ENCODE measurements around the gene BHLHA15. TPM values are rescaled to one million over a fixed set of nuclear protein-coding genes. Genes with fewer than 3 reads are reported as not detected.

BHLHA15 gene
- total RNA-seq, 2 donors from 2014 or later: not detected

DNA sequence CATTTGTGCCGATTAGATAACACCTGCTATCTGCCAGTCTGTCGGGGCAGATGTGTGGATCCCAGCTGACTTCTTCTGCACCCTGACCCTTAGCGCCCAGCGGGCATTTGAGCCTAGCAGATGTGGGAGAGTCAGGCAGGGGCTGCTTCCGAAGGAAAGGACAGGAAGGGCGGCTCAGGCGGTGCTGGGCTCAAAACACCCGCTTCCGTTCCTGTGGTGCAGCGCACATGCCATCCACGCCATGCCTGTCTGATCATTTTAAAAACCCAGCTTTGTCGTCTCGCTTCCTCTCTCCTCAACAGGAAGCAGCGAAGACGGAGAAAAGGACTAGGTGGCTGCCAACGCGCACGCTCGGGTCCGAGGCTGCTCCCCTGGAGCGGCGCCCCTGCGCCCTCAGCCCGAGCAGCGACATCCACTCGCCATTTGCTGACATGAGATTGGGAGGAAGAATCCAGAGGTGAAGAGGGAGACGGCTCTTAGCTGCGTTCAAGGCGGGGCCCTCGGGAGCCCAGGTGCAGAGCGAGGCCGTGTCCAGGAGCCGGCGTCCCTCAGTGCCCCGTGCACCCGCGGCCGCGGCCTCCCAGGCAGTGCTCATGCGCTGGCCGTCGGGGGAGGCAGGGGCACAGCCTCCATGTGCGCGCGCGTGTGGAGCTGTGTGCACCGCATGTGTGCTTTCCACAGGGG, 5.9 kb upstream of the BHLHA15 start:
- TF ChIP-seq, protein P1, sequence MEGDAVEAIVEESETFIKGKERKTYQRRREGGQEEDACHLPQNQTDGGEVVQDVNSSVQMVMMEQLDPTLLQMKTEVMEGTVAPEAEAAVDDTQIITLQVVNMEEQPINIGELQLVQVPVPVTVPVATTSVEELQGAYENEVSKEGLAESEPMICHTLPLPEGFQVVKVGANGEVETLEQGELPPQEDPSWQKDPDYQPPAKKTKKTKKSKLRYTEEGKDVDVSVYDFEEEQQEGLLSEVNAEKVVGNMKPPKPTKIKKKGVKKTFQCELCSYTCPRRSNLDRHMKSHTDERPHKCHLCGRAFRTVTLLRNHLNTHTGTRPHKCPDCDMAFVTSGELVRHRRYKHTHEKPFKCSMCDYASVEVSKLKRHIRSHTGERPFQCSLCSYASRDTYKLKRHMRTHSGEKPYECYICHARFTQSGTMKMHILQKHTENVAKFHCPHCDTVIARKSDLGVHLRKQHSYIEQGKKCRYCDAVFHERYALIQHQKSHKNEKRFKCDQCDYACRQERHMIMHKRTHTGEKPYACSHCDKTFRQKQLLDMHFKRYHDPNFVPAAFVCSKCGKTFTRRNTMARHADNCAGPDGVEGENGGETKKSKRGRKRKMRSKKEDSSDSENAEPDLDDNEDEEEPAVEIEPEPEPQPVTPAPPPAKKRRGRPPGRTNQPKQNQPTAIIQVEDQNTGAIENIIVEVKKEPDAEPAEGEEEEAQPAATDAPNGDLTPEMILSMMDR (IDR thresholded peaks at IDR 0.05): no peak
- H3K4me3 ChIP-seq: no peak overlapping the region
- no peak for ATAC-seq (ENCODE audit: insufficient number of reproducible peaks, low FRiP score, low read depth)
- no peaks in the 10 kb centered on the region for H3K27me3 ChIP-seq (replicated peaks; ENCODE audit: insufficient read depth)
- DNase-seq (ENCODE audit: low spot score): no peak
- H3K36me3 ChIP-seq: peaks cover 9% of the 10 kb centered on the region
- H3K27ac ChIP-seq: no peak overlapping the region
- H3K9me3 ChIP-seq: no peaks in the 10 kb centered on the region
- H3K4me1 ChIP-seq (ENCODE audit: control insufficient read depth in 1 of 2, low read depth in 2 of 2): no peaks in the 10 kb centered on the region

DNA sequence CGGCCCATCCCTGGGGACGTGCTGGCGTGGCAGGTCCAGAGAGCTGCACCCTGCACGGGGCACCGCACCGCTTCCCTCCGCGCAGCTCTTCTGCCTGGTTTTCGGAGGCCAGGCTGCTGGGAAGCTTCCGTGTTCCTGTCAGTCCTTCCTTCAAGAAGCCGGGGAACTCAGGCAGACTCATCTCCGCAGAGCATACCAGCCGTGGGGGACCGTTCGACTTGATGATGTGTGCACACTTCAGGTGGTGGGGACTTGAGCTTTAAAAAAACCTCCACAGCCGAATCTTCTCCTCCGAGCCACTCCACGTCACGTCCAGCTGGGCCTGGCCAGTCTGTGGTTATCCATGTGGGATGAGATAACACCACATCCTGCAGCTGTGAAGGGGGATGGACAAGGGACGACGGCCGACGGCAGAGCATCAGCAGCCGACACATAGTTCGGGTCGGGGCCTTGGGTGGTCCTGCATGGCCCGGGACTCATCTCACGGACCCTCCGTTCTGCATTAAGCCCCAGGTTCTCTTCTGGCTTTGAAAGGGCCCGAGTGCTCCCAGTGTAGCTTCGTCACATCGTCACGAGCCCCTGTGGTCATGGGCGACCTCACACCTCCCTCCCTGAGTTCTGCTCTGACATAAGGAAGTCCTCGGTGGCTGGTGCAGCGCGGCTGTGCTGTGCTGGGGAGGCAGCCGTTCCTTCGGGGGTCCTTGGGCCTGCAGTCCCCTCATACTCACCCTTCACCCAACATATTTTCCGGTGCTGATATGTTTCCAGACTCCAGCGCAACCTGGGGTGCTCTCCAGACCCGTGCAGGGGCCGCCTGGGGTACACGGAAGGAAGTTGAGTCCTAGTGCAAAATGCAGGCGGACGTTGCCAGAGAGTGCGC, 4.5 kb upstream of the BHLHA15 start:
- Histone ChIP-seq H3K9me3 (no peaks in the 10 kb centered on the region), H3K4me1 (ENCODE audit: control insufficient read depth in 1 of 2, low read depth in 2 of 2) (no peaks in the 10 kb centered on the region), H3K27ac (no peak overlapping the region), H3K4me3 (no peak overlapping the region), H3K36me3 (peaks cover 9% of the 10 kb centered on the region), H3K27me3 (replicated peaks; ENCODE audit: insufficient read depth) (no peaks in the 10 kb centered on the region)
- ATAC-seq (ENCODE audit: insufficient number of reproducible peaks, low FRiP score, low read depth): no peak
- TF ChIP-seq, protein P1 (IDR thresholded peaks at IDR 0.05): no peak
- DNase-seq (ENCODE audit: low spot score): no peak

DNA sequence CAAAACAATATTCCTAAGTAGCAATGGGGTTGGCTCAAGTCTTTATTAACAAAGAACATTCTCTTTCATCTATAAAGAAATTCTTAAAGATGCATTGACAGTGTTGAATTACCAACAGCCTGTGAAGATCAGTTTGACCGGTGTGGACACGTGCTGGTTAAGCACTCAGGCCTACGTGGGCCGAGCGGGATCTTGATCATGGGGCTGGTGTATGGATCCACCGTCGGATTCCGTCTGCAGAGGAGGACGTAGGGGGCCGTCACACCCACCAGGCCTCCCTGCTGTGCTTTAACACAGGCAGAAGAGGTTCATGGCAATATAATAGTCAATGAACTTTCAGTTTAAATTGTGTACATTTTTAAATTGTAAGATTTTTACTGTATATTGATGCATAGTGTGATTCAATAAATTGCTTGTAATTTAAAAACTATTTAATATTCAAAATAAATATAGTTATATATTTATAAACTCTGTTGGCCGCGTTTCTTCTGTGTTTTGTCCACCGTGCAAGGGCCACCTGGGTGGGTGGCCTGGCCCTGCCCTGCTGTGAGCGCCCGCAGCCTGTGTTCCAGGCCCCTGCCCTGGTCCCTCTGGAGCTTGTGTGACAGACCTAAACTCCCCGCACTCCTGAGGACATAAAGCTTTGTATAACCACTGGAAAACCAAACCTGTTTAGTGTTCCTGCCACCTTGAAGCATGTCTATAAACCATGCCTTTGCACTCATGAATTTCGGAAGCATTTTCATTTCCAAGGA, 1.9 kb upstream of the BHLHA15 start:
- TF ChIP-seq, protein P1 (IDR thresholded peaks at IDR 0.05): no peak
- Histone ChIP-seq H3K27ac (no peak overlapping the region), H3K27me3 (replicated peaks; ENCODE audit: insufficient read depth) (no peaks in the 10 kb centered on the region), H3K9me3 (no peaks in the 10 kb centered on the region), H3K4me3 (no peak overlapping the region), H3K4me1 (ENCODE audit: control insufficient read depth in 1 of 2, low read depth in 2 of 2) (no peaks in the 10 kb centered on the region), H3K36me3 (peaks cover 9% of the 10 kb centered on the region)
- no peak for DNase-seq (ENCODE audit: low spot score)
- no peak for ATAC-seq (ENCODE audit: insufficient number of reproducible peaks, low FRiP score, low read depth)

DNA sequence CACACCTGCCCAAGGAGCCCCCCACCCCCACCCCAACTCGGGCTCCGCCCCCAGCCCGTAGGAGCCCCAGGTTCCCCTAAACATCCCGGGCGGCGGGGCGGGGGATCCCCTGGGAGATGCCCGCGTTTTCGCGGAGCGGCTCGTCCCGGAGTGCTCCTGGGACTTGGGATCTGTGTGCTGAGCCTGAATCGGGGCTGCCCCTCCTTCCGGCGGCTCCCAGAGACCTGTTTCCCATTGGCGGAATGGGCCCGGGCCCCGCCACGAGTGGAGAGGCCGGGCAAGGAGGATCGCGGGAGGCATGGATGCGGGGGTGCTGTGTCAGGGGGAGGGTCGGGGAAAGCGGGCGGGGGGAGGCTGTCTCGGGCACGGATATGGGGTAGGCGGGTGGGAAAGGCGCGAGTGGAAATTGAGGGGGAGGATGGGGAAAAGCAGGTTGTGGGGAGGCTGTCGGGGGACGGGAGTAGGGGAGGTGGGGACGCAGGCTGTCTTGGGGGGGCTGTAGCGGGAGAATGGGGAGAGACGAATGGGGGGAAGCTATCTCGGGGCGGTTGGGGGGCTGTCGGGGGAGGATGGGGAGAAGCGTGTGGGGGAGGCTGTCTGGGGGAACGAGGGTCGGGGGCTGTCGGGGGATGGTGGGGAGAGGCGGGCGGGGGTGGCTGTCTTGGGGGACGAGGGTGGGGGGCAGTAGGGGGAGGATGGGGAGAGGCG, 572 bp upstream of the BHLHA15 start:
- Histone ChIP-seq H3K4me1 (ENCODE audit: control insufficient read depth in 1 of 2, low read depth in 2 of 2) (no peaks in the 10 kb centered on the region), H3K4me3 (peak overlapping the region; percentile 69), H3K36me3 (peaks cover 6% of the 10 kb centered on the region), H3K27me3 (replicated peaks; ENCODE audit: insufficient read depth) (no peaks in the 10 kb centered on the region), H3K27ac (no peak overlapping the region), H3K9me3 (no peaks in the 10 kb centered on the region)
- TF ChIP-seq, protein P1 (IDR thresholded peaks at IDR 0.05): no peak
- ATAC-seq (ENCODE audit: insufficient number of reproducible peaks, low FRiP score, low read depth): no peak
- DNase-seq (ENCODE audit: low spot score): no peak

Data from thoracic aorta (tissue), 2 donors.